HUDEP-2 (cell line): Measurements from ENCODE around the gene FBLN5.
"Not testable (repeated sequence)": the region's sequence is repeated elsewhere in the genome, so short reads cannot be mapped to it uniquely, and the experiment has no call there.

Source experiments
- DNase-seq, 76 experiments: peaks; one replicate each; lab custom pipeline; 2025; ENCODE audit not compliant: unreplicated experiment in 76 of 76; lab: John Stamatoyannopoulos, UW

The FBLN5 gene

GRCh38 chr14:91886961-91887360 lies 60.5 kb downstream of the FBLN5 start:
- DNase-seq, result no peak

DNA sequence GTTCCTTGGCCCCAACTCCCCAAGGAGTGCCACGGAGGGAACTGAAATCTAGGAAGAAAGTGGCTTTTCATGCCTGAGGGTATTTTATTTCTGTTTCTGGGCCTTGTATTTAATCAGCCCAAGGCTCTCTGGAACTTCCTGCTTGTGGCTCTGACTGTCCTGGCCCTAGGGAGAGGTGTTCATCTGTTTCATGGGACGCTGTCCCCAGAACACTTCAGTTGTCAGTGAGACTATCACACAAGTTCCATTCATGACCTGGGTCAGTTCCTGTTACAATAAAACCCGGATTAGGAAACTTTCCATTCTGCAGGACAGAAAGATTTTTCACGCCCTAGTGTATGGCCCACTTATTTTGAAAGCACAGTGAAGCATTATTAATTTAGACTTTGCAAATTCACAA lies 61.7 kb downstream of the FBLN5 start:
- no peak for DNase-seq

DNA sequence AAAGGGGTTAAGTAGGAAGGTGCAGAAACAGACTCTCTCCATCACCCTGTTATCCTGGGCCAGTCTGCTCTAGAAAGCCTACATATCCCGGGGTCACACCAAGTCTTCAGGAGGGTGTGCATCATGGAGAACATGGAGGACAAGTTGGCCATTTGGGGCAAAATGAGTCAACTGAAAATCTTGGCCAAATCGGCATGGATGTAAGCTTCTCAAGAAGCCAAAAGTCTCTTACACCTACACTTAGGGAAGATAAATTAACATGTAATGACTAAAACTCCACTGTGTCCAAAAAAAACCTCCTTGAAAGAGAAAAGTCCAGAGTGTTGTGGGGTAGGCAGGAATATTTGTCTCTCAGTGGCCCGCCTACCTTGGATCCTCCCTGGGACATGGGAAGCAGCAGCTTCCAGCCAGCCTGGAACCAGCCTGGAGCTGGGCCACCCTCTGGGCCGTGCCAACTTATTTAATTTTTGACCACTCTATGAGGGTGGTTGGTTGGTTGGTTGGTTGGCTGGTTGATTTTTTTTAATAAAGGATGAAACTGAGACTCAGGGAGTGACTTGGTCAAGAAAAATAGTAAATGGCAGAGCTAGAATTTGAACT lies 62.3 kb downstream of the FBLN5 start:
- DNase-seq, result no peak

DNA sequence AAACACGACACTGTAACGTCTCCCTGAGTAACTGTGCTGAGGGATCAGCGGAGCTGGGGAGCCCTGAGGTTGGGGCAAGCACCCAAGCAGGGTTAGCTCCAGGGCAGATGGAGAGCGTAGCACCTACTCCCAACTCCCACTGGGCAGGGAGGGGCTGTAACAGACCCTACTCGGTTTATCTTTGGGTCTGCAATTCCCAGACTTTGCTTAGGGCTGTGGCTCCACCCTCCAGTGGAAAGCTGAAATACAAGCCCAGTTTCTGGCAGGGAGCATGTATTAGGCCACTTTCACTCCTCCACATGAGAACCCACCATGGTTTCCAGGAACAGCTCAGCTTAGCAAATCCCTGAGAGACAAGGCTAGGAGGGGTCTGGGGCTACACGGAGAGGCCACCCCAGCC lies 62.8 kb downstream of the FBLN5 start:
- no peak for DNase-seq

DNA sequence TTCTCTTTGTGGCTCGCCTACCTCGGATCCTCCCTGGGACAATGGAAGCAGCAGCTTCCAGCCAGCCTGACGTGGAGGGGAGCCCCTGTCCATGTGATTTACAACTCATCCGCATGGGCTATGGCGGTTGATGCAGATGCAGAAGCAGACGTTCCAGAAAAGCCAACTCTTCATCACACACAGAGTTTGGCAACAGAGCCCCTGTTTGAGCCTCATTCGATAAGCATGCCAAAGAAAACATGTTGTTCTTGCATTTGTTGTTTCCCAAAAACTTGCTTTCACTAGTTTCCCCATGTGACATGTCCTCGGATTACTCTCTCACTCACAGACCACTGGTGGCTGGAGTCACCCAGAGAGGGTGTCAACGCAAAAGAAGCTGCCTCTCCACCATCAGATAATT lies 63.7 kb downstream of the FBLN5 start:
- no peak for DNase-seq

DNA sequence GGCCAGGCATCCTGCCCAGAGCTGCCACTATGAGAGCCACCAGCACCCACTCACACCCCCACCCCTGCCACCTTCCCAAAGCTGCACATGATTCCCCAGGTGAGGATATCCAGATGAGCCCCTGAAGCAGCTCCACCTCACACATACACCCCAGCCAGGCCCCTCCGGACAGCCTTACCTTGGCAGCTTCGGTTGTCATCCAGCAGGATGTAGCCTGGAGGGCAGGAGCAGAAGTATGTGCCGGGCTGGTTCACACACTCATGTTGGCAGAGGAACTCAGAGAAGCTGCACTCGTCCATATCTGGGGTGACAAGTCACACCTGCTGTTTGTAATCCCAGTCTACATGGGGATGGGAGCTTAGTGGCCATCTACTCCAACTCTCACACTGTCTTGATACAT lies 64.7 kb downstream of the FBLN5 start:
- no peak for DNase-seq

- no peak for DNase-seq
Observed at GRCh38 chr14:91882369-91882768, 65.1 kb downstream of the FBLN5 start.

GRCh38 chr14:91879196-91879595 lies 68.3 kb downstream of the FBLN5 start:
- no peak for DNase-seq

DNA sequence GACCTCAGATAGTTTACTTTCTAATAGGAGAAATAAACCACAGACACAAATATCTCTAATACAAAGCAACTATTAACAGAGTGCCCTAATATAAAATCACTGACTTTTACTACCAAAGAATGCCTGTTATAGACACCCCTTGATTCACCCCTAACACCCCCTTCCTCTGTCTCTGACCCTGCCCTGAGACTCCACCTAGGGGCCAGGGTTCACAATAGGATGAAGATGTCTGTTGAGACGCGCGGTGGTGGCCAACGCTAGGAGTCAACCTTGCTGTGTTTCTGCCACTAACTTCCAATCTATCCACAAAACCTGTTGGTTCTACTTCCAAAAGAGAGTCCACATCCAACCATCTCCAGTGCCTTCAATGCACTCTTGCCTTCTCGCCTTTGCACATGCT lies 69.2 kb downstream of the FBLN5 start:
- DNase-seq, result no peak

DNA sequence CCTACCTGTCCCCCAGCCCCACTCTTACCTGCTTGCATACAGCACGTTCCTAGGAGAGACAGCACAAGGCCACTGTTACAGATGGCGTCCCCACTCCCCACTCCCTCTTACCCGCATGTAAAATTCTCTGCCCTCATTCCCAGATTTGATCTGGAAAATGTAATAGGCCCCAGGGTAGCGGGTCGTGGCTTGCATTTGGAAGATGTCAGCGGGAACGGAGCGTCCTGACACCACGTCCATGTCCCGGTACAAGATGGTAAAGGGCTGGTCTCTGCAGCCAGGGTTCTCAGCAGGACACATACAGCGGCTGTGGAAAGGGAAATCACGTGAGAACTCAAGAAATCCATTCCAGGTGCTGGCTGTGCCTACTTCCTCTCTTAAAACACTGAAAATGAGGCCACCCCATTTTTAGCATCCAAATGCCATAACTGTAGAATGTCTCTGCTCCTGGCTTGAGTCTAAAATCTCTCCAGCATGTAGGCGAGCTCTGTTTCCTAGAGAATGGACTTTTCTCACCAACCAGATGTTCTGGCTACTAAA lies 70.0 kb downstream of the FBLN5 start:
- DNase-seq, result no peak

DNA sequence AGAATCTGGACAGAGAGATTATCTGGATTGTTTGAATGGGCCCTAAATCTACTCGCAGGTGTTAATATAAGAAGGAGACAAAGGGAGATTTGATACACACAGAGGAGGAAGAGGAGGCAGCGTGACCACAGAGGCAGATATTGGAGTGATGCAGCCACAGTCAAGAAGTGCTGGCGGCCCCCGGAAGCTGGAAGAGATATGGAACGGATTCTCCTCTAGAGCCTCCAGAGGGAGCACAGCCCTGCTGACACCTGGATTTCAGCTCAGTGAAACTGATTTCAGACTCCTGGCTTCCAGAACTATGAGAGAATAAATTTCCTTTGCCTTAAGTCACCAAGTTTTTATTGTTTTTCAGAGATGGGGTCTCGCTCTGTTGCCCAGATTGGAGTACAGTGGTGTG lies 71.0 kb downstream of the FBLN5 start:
- no peak for DNase-seq

DNA sequence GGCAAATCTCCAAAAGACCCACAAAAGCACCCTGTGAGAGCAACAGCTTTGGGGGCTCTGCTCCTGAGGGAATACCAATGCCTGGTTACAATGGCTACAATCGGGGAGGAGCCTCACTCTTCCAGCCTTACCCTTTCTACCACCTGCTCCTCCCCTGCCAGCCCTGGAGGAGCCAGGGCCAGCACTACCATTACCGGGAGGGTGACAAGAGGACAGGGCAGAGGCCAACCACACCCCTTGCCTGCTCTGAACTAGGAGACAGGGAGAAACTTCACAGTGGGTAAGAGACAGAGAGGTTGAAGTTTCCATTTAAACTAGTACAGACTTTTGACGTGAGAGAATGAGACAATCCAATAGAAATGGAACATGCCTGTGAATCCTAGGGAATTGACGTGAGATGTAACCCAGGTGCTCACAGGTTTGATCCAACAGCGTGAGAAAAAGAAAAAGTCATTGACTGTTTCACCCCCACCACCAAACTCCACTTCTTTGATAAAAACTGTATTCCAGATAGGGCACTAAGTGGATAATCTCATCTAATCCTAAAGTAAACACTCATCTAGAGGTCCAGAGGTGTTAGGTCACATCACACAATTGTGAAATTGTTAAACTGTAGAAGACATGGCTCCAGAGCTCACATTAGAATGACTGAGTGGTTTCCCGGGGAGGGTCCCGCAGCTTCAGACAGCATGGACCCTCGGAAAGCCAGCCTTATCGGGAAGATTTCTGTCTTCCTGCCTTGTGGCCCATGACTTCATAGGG lies 71.8 kb downstream of the FBLN5 start:
- DNase-seq, result no peak

GRCh38 chr14:91873471-91874415 lies 73.8 kb downstream of the FBLN5 start:
- no peak for DNase-seq

DNA sequence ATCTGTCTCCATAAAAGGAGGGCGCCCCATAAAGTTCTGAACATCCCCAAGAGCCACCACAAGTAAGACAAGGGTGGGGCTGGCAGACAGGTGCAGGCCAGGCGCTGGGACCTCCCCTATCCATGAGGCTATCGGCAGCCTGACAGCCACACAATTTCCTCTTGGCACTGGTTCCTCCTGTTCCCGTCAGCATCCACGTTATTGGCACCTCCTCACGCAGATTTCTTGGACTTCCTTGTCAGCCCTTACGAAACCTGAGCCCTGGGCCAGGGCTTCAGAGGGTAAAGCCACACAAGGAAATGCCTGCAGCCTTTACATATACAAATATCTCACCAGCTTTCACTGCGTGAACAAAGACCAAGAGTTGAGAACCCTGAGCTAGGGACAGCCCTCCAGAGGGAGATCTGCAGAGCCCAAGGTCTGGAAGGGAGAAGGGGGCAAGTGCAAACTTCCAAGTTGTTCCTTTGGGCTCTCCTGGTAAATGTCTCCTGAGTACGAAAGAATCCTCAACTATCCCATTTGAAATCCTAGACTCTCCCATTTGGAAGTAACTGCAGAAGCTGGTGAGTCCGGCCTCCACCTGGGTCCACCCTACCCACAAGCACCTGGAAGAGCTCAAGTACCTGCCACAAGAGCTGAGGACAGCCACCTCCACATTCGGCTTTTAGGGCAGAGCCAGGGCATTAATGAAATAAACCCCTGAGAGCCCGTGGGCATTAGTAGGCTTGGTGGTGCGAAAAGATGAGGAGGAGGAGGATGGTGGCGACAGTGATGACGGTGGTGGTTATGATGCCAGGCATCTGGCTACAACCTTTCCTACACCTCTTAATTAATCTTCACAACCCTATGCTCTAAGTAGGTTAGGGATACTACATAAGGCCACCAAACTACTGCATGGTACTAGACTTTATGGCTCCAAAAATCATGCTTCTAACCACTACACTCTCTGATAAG lies 74.7 kb downstream of the FBLN5 start:
- no peak for DNase-seq

GRCh38 chr14:91872011-91872501 lies 75.4 kb downstream of the FBLN5 start:
- no peak for DNase-seq

DNA sequence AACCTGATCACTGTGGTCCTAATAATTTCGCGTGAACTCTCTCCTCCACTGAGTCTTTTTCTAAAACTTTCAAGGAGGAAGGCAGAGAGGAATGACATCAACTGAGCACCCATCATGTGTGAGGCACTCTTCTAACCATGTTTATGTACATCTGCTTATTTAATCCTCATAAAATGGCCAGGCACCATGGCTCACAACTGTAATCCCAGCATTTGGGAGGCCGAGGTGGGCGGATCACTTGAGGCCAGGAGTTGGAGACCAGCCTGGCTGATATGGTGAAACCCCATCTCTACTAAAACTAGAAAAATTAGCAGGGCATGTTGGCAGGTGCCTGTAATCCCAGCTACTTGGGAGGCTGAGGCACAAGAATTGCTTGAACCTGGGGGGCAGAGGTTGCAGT lies 76.1 kb downstream of the FBLN5 start:
- not testable (repeated sequence) for DNase-seq

GRCh38 chr14:91870890-91871289 lies 76.6 kb downstream of the FBLN5 start:
- no peak for DNase-seq

GRCh38 chr14:91870001-91870400 lies 77.5 kb downstream of the FBLN5 start:
- no peak for DNase-seq

DNA sequence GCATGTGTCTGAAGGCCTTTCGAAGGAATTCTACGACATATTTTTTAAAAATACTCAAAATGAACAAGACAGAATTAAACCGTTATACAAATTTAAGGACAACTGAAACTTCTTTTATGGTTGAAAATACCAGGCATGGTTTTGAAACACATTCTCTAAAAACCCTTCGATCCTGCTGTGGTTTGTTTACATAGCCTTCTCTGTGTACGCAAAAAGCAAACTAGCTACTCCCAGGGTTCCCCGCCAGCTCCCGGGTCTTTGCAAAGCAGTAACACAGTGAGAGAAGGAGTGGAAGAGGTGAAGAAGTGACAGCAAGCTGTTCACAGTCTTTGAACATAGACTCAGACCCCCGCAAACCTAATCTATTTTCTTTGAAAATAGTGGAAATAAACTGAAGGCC lies 77.9 kb downstream of the FBLN5 start:
- no peak for DNase-seq
